GM18867 (cell line): ENCODE measurements around the gene TMEM81.

Experiments used
- ATAC-seq: cut with Tn5 transposase; IDR thresholded peaks from one replicate; pipeline ENCODE4 v1.9.1; 2021; ENCODE audit warnings: mild to moderate bottlenecking, moderate library complexity; ENCODE audit not compliant: unreplicated experiment

The TMEM81 gene

GRCh38 chr1:205038132-205038786, 46.0 kb downstream of the TMEM81 start:
- ATAC-seq, result no peak

- no peak for ATAC-seq
Measured at GRCh38 chr1:205037539-205037938, 46.7 kb downstream of the TMEM81 start.
